GM12873 (cell line): ENCODE data around the gene ANKUB1.

ENCODE experiments used
- TF ChIP-seq, protein P1 (sequence below): IDR thresholded peaks from 2 replicates; pipeline ENCODE4 v1.5.1; 2012; ENCODE audit warnings: low read depth, mild to moderate bottlenecking, moderate library complexity, low read length, control low read depth; ENCODE audit not compliant: insufficient read depth; ENCODE audit errors: missing control alignments

The ANKUB1 gene

DNA sequence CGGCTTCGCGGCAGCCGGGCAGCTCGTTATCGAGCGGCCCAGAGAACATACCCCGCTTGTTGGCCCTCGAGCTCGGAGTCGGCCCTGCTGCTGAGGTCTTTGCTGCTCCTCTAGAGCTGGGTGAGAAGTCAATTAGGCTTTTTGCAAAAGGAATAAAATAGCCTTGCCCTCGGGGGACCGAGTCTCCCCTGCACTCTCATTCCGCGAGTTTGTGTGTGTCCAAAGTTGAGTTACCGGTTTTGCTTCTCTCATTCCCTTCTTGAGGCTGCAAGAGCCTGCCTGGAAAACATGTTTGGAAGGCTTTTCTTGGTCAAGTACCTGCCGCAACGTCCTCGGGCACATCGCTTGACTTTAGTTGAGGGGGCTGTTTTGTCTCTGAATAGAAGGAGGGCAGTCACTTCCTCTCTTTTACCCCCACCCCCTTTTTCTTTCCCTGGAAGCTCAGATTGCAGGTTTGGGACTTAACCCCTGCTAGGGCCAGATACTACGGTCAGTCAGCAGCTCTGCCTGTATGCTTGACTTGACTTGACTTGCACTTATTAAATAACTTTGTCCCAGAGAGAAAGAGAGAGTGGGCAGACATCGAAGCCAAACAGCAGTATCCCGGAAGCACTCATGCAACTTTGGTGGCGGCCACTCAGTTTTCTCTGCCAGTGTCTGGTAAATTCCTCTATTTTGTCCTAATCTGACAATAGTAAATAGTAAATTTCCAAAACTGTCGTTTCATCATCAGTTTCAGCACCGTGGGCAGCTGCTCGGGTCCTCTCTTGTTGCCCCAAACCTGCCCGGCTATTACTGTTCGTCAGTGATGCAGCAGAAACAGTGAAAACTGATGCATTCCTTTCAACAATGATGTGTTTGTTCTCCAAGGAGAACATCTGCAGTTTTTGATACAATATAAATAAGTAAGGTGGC lies 21.3 kb upstream of the ANKUB1 start:
- TF ChIP-seq, protein P1, sequence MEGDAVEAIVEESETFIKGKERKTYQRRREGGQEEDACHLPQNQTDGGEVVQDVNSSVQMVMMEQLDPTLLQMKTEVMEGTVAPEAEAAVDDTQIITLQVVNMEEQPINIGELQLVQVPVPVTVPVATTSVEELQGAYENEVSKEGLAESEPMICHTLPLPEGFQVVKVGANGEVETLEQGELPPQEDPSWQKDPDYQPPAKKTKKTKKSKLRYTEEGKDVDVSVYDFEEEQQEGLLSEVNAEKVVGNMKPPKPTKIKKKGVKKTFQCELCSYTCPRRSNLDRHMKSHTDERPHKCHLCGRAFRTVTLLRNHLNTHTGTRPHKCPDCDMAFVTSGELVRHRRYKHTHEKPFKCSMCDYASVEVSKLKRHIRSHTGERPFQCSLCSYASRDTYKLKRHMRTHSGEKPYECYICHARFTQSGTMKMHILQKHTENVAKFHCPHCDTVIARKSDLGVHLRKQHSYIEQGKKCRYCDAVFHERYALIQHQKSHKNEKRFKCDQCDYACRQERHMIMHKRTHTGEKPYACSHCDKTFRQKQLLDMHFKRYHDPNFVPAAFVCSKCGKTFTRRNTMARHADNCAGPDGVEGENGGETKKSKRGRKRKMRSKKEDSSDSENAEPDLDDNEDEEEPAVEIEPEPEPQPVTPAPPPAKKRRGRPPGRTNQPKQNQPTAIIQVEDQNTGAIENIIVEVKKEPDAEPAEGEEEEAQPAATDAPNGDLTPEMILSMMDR = no peak

DNA sequence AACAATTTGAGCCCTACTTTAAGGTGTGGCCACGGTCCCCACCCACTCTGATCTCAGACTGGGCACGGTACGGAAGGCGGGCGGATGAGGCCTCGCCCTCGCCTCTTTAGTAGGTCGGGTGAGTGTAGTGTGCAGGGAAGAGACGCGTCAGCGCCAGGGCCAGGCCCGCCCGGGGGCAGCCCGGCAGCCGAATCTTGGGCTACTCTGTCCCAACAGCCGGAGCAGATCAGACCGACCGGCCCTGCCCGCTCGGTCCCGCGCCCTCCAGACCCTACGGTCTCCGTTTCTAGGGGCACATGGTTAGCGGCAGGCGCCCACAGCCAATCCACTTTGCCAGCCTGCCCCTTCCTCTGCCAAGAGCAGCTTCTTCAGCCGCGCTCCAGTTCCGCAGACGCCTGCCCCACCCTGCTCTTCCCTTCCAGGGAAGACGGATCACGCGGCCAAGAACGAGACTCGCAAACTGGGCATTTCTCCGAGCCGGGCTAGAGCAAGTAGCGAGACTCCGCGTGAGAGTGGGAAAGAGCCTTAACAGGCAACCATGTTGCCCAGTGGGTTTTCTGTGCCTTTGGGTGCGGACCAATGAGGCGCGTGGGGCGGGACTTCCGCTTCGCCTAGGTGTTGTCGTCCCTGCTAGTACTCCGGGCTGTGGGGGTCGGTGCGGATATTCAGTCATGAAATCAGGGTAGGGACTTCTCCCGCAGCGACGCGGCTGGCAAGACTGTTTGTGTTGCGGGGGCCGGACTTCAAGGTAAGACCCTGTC lies 20.4 kb upstream of the ANKUB1 start, which contains the start of gene RNF13:
Gene RNF13, plus strand, starts transcription at position 610 of the 761 bp plus-strand sequence. CDS start 32,812 bp downstream, outside the sequence.
- TF ChIP-seq, protein P1 = no peak

DNA sequence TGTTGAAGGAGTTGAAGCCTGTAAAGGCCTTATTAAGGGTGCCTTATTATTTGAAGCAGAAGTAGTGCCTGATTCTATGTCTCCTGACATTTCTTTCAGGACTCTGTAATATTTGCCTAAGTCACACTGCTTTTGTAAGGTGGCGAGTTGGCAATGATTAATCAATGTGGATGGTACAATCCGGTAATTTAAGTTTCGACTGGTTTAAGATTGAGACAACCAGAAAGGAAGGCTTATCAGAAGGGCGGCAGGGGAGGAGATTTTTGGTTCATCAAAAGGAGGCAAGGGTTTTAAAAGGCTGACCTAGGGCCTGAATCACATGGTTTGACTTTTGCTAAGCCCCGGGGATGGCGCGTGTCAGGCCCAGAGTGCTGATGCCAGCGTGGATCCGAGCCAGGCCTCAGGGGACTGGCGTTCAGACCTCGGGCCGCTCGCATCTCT lies 19.8 kb upstream of the ANKUB1 start:
- TF ChIP-seq, protein P1 = no peak

DNA sequence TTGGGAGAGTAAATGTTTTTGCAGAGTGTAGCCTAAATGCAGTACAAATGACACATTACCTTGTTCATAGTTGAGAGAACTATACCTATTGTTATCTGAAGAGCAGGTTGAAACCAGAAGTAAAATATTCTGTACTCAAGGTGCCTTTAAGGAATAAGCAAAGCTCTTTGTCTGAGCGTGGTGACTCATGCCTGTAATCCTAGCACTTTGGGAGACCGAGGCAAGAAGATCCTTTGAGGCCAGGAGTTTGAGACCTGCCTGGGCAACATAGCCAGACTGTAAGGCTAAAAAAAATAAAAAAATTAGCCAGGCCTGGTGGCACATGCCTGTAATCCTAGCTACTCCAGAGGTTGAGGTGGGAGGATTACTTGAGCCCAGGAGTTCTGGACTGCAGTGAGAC lies 18.5 kb upstream of the ANKUB1 start:
- TF ChIP-seq, protein P1 = no peak

DNA sequence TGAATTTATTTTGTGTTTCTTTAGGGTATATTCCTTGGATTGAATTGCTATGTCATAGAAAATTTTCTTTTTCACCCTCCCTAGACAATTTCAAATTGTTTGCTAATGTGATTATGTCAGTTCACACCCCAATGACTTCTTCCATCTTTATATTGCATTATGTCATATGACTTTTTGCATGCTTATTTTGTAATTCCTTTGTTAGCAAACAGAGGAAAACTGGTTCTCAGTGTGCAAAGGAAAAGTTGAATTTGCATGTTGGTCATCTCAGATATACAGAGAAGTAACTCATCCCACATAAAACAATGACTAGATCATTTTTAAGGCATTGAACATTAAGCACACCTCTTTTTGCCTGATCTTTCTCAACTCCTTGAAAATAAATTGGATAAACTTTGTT lies 17.3 kb upstream of the ANKUB1 start:
- TF ChIP-seq, protein P1 = no peak

DNA sequence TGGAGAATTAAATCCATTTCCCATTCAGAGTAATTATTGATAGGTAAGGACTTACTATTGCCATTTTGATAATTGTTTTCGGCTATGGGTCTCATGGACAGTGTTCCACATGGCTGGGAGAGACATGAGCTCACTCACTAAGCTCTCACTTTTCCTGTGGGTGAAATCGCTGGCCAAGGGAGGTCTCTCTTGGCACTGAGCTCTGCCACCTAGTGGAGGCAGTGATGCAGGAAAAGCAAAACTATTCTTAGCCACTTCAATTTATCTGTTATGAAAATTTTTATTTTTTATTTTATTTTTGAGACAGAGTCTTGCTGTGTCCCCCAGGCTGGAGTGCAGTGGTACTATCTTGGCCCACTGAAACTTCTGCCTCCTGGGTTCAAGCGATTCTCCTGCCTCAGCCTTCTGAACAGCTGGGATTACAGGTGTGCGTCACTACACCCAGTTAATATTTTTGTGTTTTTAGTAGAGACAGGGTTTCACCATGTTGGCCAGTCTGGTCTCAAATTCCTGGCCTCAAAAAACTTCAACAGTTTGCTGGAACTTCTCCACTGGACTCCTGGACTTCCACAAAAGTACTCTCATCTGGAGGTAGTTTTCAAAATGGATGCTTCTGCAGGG lies 16.0 kb upstream of the ANKUB1 start:
- TF ChIP-seq, protein P1 = peak; percentile 84
